ENCODE results near the gene MAEA.

DNA sequence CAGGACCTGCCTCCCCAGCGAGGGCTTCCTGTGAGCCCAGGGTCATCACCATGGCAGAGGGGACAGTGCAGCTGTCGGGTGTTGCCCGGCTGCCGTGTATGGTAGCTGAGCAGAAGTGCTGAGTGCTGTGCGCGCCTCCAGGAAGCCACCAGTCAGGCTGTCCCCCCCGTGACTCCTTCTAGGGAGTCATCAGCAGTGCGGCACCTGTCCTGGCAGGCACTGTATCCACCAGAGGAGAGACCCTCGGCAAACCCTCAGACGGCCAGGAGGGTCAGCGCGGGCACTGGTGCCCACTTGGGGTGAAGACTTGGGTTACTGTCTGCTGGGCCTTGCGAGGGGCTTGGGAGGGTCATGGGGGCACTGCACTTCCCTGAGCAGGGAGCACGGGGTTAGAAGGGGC lies 65.7 kb downstream of the MAEA start:
- no peak for TF ChIP-seq POLR2A (IDR thresholded peaks at IDR 0.05)
- TF ChIP-seq EP300 (IDR thresholded peaks at IDR 0.05) = no peak

Measured in tibial nerve (tissue), 3 donors.